Measurements from ENCODE around the gene MAVS. TPM values are rescaled to one million over a fixed set of nuclear protein-coding genes. Genes with fewer than 3 reads are reported as not detected.

The MAVS gene
- total RNA-seq, 1 experiment from 2014 or later: 24.2 TPM

- DNase-seq: no peak
- no peak overlapping the region for H4K5ac ChIP-seq (ENCODE audit: insufficient read length, low read depth, low read length)
- no peak overlapping the region for H3K4ac ChIP-seq (ENCODE audit: low read depth, low read length)
- peaks cover 77% of the 10 kb centered on the region for H3K79me2 ChIP-seq (ENCODE audit: insufficient read depth, low read length)
- H3K9me3 ChIP-seq (ENCODE audit: control insufficient read depth, low read depth, low read length): no peaks in the 10 kb centered on the region
- H2BK15ac ChIP-seq (ENCODE audit: low read depth, low read length): no peak overlapping the region
- TF ChIP-seq CTCF (conservative IDR thresholded peaks at IDR 0.05): no peak
- Mint-ChIP-seq H3K4me3 (no peak overlapping the region), H3K27ac (peak overlapping the region in 1 of 3 experiments; percentile 18; a peak in 1 of 7 replicates), H3K9me3 (no peaks in the 10 kb centered on the region), H3K4me1 (peaks cover 25 to 27% of the 10 kb centered on the region in 2 experiments), H3K36me3 (ENCODE audit: insufficient read depth in 1 of 3, low read depth in 3 of 3) (peaks cover 15 to 31% (median 23%) of the 10 kb centered on the region in 3 experiments; a peak in 6 of 7 replicates), H3K27me3 (ENCODE audit: low read depth) (no peaks in the 10 kb centered on the region)
- H3K23me2 ChIP-seq (ENCODE audit: insufficient read length, low read depth, low read length, poor library complexity, severe bottlenecking): no peaks in the 10 kb centered on the region
- H3K18ac ChIP-seq (ENCODE audit: insufficient read length, low read depth, low read length): no peak overlapping the region
- H4K8ac ChIP-seq (replicated peaks; ENCODE audit: insufficient read length, low read depth, low read length): no peak overlapping the region
- H4K91ac ChIP-seq (ENCODE audit: insufficient read length, low read depth, low read length): no peak overlapping the region
- no peaks in the 10 kb centered on the region for H3K27me3 ChIP-seq (ENCODE audit: insufficient read depth, low read length)
- H2AK5ac ChIP-seq (ENCODE audit: insufficient read length, low read length): no peak overlapping the region
- no peak overlapping the region for H3K56ac ChIP-seq (ENCODE audit: insufficient read length, low read depth, low read length)
- H3K27ac ChIP-seq (ENCODE audit: insufficient read length, low read depth, low read length): no peak overlapping the region
- no CpG with 5 or more reads among the region's 2 CpGs for WGBS (ENCODE audit: extremely low coverage, insufficient read length, low lambda C conversion rate)
- H2AFZ ChIP-seq (ENCODE audit: low read length): no peak overlapping the region
- no peak overlapping the region for H3T11ph ChIP-seq (ENCODE audit: low read length)
- no peak overlapping the region for H2BK12ac ChIP-seq (ENCODE audit: insufficient read length, low read depth, low read length)
- H3K4me2 ChIP-seq (ENCODE audit: insufficient read depth, insufficient read length, low read length): no peak overlapping the region
- H3K23ac ChIP-seq (ENCODE audit: insufficient read length, low read depth, low read length): peak overlapping the region; percentile 36
- no peaks in the 10 kb centered on the region for H3K4me1 ChIP-seq (ENCODE audit: insufficient read depth, low read length)
- H2BK5ac ChIP-seq (ENCODE audit: insufficient read length, low read length): no peak overlapping the region
- H3K79me1 ChIP-seq (ENCODE audit: insufficient read depth, low read depth, low read length, poor library complexity, severe bottlenecking): no peaks in the 10 kb centered on the region
- no peak overlapping the region for H2BK120ac ChIP-seq (ENCODE audit: low read depth, low read length, poor library complexity, severe bottlenecking)
- no peak overlapping the region for H3K14ac ChIP-seq (ENCODE audit: insufficient read depth, low read length)
- no peaks in the 10 kb centered on the region for H4K20me1 ChIP-seq (ENCODE audit: control insufficient read depth, insufficient read depth, insufficient read length)
- no peak overlapping the region for H3K9ac ChIP-seq (ENCODE audit: extremely low read depth, insufficient read length, low read length)
- no peak overlapping the region for H2BK20ac ChIP-seq (ENCODE audit: low read depth, low read length, poor library complexity, severe bottlenecking)
These were observed 57.6 kb downstream of the MAVS start for GRCh38 chr20:3904224-3904623.
